Measurements from ENCODE around the gene GALNT14.
"Not testable (repeated sequence)": the region's sequence is repeated elsewhere in the genome, so short reads cannot be mapped to it uniquely, and the experiment has no call there.

GALNT14 gene

DNA sequence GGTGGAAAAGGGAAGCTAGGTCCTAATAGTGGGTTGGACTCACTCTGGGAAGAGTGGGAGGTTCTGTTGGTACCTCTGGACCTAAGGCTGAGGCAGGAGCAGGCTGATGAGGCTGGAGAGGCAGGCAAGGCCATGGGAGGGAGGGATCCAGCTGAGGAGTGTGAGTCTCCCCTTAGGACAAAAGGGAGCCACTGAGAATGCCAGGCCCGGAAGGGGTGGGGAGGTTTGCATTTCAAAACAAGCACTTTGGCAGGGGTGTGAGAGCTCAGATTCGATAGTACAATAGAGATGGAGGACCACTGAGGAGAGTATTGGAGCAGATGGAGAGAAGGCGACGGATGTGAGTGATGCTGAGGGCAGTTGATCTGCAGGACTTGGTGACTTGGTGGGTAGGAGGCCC is 198.9 kb downstream of the GALNT14 start:
- no peak for DNase-seq (ENCODE audit: low read depth)

GRCh38 chr2:30938196-30938595 is 200.0 kb downstream of the GALNT14 start:
- DNase-seq (ENCODE audit: low read depth): no peak

DNA sequence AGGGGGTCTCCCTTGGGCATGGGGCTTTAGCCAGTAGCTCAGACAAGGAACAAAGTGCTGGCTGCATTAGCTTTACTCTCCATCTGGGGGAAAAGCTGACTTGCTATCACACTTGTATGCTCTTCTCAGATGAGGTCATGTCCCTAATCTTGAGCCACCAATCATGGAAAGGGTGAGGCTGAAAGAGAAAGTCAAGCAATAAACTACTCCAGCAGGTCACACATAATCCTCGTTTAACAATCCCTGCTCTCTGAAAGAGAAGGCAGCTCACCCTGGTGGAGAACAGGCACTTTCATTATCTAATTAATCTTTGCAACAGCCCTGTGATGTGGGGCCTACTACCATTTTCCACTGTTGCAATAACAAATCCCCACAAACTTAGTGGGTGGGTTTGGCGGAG is 201.3 kb downstream of the GALNT14 start:
- DNase-seq (ENCODE audit: low read depth): no peak

DNA sequence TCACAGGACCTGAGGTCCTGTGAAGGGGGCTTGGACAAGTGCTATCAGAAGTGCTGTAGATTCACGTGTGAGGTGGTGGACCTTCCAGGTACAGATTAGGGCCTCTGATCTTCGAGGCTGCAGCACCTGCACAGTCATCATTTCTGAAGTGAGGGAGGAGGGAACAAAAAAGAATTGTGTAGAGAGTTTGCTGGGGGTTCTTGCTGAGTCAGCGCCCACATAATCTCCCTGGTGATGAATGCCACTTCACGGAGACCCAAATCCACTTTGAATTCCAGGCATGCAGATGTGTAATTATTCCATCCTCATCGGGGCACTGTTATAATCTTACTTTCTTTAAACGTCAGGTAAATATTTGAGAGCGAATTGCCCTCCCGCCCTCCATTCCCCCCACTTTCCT is 202.4 kb downstream of the GALNT14 start:
- DNase-seq (ENCODE audit: low read depth): no peak

- DNase-seq (ENCODE audit: low read depth): no peak
Observed at GRCh38 chr2:30934066-30934465, 204.2 kb downstream of the GALNT14 start.

DNA sequence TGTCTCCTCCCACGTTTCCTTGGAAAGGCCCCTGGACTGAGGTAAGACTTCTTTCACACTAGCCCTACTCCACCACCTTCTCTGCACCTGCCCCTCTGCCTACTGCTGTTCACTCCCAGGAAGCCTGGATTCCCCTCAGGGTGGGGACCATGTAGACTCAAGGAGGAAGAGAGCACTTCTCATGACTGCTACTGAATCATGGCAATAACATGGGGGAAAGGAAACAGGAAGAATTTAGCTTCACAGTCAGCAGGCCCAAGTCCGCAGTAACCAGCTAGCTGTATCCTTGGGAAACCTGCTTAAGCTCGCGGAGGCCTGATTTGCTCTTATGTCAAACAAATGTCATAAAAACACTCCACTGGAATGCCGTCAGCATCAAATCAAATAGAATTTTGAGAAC is 204.7 kb downstream of the GALNT14 start:
- no peak for DNase-seq (ENCODE audit: low read depth)

DNA sequence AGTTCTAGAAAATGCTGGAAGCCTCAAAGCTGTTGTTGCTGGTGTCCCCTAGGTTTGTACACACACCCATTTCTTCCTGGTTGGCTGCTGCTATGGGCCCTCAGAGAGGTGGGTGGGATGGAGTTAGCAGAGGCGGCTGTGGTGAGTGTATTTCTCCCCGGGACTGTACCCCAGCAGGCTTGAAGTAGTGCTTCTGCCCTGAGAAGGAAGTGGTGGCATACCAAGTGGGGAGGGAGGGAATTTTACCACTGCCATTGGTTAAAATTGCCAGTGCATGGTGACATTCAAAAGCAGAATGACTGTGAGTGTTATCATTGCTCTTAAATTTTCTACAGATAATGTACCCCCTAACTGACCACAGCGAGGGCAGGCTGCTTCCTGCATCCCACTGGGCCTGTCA is 205.4 kb downstream of the GALNT14 start:
- DNase-seq (ENCODE audit: low read depth): no peak

DNA sequence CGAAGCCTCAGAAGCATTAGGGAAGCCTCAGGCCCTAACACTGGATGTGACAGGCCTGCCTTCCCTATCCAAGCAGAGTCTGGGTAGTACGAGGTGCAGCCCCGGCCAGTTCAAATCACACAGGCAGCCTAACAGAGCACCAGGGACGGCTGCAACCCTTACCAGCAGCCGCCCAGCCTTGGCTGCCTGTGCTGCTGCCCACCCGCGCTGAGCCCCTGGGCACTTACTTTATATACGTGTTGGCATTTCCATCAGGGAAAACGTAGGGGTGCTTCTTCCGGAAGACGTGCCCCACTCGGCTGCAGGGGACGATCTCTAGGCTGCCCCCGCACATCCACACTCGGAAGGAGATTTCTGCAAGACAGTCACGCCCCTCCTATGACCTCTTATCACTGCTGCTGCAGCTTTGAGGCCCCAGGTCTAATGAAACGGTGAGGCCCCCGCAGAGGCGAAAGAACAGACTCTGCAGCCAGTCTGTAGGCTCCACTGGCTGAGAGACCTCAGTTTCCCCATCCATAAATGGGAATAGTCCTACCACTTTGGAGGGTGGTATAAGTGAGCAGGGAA is 206.3 kb downstream of the GALNT14 start:
- no peak for DNase-seq (ENCODE audit: low read depth)

DNA sequence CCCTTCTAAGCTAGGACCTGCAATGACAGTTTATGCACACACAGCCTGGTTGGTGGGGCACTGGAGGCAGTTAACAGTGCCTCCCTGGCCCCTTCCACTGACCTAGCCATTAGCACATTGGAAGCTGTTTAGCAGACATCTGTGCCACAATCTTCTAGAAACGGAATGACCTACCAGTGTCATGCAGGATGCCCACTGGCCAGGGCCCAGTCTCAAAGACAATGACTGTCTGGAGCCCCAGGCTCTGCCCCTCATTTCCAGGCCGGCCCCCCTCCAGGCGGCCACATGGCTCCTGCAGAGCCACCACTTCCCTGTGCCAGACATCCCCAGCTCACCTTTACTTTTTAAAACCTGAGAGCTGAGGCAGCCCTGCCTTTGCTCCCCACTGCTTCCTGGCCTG is 207.5 kb downstream of the GALNT14 start:
- DNase-seq (ENCODE audit: low read depth): no peak

DNA sequence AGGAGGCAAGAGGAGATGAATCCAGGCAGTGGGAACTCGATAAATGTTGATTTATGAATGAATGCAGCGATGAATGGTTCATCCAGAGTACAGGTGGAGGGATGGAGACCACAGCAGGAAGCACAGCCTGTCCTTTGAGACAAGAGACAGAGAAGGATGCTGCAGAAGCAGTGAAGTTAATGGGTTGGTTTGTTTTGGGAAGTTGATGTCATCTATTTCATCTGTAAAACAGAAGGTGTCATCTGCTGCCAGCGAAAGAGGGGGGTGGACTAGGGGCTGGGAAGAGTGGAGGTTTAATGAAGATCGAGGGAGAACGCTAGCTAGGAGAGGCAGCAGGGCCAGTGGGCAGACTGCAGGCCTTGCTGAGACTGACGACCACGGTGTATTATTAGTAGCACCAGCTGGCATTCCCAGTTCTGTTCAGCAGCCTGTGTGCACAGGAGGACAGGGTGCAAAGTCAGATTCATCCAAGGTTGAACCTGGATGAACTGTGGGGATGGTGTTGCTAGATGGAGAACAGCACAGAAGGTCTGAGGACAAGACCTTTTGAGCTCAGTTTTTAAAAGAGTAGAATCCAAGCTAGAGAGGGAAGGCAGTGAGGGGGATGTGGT is 210.7 kb downstream of the GALNT14 start:
- no peak for DNase-seq (ENCODE audit: low read depth)

DNA sequence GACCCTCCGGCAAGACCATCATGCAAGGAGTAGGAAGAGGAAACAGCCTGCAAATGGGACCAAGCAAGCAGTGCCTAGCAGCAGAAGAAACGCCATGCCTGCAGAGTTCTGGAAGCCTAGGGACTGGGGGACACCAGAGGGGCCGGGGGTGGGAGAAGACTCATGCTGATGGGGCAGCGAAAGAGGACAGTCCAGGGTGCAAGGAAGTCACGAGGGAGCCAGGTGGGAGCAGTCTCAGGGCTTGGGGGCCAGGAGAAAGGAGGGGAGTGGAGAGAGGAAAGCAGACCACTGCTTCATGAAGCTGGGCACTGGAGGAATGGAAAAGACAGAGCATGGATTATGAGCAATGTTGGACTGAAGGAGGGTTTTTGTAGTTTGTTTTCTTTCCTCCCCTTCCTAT is 211.6 kb downstream of the GALNT14 start:
- DNase-seq (ENCODE audit: low read depth): no peak

- no peak for DNase-seq (ENCODE audit: low read depth)
Observed at GRCh38 chr2:30923623-30924022, 214.6 kb downstream of the GALNT14 start.

DNA sequence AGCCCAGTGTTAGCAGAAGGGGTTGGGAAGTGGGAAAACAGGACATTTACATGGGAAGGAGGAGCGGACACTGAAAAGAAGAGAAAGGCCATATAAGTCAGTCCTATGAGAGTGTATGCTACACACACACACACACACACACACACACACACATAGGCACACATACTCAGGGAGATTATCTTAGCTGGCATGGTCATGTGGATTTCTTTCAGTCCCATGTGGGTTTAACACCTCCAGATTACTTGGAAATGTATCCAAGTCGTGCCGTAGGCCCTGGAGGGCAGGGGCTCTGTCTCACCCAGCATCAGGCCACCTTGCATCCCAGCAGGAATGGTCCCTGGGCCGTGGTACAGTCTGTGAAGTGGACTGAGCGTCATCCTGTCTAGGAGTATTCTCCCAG is 217.7 kb downstream of the GALNT14 start:
- no peak for DNase-seq (ENCODE audit: low read depth)

- DNase-seq (ENCODE audit: low read depth): no peak
Observed at GRCh38 chr2:30915486-30915885, 222.8 kb downstream of the GALNT14 start.

DNA sequence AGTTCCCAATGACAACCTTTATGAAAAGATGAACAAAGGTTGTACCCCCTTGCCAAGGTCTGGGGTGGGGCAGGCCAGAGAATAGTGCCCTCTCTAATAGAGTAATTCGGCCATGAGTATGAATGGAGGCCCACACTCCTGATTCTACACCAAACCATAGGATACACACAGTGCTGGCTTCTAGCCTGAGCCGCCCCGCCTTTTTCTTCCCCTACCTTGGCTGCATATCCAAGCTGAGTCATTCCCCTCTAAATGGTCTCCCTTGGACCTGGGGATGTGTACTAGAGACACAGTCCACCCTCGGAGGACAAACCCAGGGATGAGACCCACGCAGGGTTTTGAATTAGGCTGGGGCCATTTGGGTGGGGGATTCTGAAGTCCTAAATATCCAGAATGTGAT is 223.8 kb downstream of the GALNT14 start:
- DNase-seq (ENCODE audit: low read depth): no peak

- DNase-seq (ENCODE audit: low read depth): no peak
Observed at GRCh38 chr2:30912056-30912455, 226.2 kb downstream of the GALNT14 start.

DNA sequence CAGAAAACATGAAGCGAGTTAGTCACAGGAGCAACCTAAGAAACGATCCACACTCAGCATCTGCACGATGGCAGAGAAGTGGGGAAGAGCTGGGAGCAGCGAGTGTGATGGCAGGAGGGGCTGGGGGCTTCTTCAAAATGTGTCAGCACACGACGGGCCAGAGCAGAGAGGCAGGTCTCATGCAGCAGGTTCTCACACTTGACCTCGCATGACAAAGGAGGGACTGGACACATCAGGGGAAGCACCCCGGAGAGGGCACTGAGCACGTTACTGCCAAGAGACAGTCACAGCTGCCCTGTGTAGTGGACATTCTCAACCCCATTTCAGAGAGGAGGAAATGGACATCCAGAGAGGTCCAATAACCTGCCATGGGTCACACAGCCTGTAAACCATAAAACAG is 226.9 kb downstream of the GALNT14 start:
- no peak for DNase-seq (ENCODE audit: low read depth)

GRCh38 chr2:30910686-30911085 is 227.6 kb downstream of the GALNT14 start:
- no peak for DNase-seq (ENCODE audit: low read depth)

DNA sequence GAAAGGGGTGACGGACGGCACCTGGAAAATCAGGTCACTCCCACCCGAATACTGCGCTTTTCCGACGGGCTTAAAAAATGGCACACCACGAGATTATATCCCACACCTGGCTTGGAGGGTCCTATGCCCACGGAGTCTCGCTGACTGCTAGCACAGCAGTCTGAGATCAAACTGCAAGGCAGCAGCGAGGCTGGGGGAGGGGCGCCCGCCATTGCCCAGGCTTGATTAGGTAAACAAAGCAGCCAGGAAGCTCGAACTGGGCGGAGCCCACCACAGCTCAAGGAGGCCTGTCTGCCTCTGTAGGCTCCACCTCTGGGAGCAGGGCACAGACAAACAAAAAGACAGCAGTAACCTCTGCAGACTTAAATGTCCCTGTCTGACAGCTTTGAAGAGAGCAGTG is 233.8 kb downstream of the GALNT14 start:
- not testable (repeated sequence) for DNase-seq (ENCODE audit: low read depth)

- no peak for DNase-seq (ENCODE audit: low read depth)
Observed at GRCh38 chr2:30903326-30903725, 234.9 kb downstream of the GALNT14 start.

DNA sequence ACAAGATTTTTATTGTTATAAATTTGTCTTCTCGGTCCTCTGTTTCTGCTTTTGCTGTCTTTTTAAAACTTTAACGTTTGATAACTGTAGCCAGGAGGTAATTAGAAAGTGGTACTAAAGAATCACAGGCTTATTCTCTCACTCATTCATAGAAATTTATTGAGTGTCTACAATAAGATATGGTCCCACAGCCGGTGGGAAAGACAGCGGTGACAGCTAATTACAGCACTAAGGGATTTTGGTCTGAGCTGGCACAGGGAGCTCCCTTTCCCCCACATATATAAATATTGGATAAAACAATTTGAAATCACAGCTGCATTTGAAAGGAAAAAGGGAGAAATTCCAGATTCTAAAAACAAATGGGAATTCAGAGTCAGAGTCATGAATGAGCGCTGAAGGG is 237.9 kb downstream of the GALNT14 start:
- no peak for DNase-seq (ENCODE audit: low read depth)

DNA sequence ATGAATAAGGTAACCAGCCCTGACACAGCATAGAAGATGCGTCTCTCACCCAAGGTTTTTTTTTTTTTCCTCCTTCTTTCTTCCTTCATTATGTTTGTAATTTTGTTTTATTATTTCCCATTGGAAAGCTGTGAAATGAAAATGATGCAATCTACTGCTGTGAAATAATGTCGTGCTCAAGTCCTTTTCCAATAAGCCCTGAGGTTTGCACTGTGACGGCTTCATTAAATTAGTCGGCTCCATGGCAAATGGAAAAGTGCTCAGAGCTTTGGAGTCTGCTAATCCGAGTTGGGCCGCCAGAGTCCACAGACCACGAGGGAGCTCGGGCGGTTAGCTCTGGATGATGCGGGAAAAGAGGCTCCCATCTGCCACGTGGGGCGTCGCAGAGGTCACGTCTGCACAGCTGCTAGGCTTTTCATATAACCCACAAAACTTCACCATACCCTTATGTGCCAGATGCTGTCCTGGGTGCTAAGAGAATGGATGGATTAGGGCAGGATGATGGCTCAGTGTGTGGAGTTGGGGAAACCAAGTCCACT is 238.7 kb downstream of the GALNT14 start:
- DNase-seq (ENCODE audit: low read depth): no peak

GRCh38 chr2:30897539-30897938 is 240.7 kb downstream of the GALNT14 start:
- DNase-seq (ENCODE audit: low read depth): no peak

GRCh38 chr2:30894498-30895119 is 243.6 kb downstream of the GALNT14 start:
- DNase-seq (ENCODE audit: low read depth): no peak

Measured in stimulated activated CD8-positive, alpha-beta memory T cell treated with anti-CD3 and anti-CD28 coated beads, Interleukin-4, amount 100 ng/mL, for 24 hours (primary cell).